HK-2 (cell line): Measurements from ENCODE around the gene IMPDH2.

Experiments used
- DNase-seq: peaks from one replicate; pipeline ENCODE4 v3.0.0-alpha.2; 2018; ENCODE audit not compliant: unreplicated experiment

The IMPDH2 gene

DNA sequence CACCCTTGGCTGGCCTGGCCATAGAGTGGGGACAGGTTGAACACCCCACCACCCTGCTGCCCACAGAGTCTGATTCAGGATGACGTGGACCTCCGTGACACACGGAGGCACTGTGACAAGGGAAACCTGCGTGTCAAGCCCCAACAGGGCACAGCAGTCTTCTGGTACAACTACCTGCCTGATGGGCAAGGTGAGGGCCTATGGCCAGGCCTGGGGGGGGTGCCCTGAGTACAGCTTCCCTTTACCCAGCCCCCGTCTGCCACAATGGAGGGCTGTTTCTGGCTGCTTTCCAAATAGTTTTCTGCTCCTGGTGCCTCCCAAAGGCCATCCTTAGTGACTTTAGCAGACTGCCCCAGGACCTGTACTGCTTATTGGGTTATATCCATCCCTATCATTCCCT lies 23.2 kb downstream of the IMPDH2 start:
- no peak for DNase-seq

DNA sequence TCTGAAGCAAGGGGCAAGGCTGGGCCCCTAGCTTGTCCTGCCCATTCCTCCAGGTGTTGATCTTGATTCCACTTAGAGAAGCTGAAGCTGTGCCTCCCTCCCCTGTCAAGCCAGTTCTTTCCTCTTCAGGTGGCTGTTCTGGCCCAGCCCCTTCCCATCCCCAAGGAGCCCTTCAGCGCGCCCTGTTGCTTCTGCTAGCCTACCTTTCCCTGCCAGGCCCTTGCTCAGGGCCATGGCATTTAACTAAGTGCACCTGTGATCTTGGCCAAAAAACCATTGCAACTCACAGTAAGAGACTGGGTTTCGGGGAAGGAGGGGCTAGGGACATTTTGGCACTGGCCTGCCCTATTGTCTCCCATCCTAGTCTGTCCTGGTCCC lies 23.9 kb downstream of the IMPDH2 start:
- no peak for DNase-seq

DNA sequence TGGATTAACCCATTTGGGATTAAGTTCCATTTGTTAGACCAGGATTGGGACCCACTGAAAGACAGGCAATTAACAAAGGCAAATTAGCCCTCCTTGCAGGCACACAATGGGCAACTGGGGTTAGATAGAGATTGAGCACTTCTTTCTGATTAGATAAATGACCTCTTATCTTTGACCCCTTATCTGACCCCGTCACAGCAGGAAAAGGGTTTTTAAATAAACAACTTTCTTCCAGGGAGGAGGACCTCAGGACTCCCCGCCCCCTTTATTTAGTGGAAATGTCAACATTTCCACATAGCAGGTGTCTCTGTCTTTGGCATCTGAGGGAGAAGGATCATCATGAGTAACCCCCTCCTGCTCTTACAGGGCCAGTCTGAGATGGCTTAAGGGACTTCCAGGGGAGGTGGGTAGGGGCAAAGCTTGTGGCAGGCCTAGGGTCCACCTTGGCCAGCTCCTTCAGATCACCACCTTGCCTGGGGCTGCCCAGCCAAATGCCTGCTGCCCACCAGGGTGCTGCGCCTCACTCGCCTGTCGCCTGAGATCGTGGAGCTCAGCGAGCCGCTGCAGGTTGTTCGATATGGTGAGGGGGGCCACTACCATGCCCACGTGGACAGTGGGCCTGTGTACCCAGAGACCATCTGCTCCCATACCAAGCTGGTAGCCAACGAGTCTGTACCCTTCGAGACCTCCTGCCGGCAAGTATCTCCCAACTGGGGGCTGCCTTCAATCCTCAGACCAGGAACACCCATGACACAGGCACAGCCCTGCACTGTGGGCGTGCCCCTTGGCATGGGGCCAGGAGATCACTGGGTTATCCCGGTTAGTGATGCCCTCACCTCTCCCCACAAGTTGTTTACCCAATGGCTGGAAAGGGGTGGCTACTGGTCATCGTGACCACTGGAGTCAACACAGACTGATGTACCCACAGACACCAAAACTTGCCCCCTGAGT lies 24.6 kb downstream of the IMPDH2 start:
- no peak for DNase-seq

DNA sequence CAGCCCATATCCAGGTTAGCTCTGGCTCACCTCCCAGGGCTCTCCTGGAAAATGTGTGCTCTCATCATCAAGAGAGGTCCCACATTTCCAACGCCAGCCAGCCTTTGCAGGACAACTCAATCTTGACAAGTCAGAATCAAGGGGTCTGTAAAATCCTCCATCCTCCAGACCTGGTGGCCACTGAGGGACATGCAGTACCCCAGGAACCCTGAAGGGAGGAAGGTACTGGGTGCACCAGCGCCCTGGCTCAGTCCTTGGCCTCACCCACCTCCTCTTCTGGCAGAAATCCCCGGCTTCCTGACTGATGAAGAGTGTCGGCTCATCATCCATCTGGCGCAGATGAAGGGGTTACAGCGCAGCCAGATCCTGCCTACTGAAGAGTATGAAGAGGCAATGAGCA lies 28.0 kb downstream of the IMPDH2 start:
- DNase-seq: no peak

DNA sequence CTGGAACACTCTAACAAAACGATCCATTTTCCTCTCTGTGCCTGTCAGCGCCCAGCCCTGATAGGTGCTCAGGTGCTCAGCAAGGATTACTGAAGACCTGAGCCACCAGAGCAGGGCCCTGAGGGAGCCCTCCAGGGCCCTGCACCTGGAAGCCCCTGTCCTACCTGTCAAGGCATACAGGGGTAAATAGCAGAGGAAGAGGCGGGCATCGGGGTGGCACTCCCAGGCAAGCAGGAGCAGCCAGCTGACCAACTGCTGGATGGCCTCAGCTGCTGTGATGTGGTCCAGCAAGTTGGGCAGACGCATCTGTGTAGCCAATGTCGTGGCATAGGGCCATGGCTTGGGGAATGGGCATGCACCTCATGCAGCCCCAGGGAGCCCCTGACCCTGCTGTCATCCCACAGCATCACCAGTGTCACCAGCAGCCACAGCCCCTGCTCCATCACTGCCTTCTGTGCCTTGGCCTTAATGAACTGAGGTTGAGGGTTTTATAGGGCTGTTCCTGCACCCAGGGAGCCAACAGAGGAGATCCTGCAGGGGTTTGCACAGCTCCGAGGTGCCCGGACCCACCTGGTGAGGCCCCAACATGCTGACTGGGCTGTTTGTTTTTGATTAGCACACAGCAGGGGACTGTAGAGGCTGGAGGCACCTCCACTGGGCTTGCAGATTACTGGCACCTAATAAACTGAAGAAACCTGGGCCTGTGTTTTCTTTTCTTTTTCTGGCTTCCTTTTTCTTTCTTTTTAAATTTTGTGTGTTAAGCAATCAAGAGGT lies 29.9 kb downstream of the IMPDH2 start:
- DNase-seq: no peak

DNA sequence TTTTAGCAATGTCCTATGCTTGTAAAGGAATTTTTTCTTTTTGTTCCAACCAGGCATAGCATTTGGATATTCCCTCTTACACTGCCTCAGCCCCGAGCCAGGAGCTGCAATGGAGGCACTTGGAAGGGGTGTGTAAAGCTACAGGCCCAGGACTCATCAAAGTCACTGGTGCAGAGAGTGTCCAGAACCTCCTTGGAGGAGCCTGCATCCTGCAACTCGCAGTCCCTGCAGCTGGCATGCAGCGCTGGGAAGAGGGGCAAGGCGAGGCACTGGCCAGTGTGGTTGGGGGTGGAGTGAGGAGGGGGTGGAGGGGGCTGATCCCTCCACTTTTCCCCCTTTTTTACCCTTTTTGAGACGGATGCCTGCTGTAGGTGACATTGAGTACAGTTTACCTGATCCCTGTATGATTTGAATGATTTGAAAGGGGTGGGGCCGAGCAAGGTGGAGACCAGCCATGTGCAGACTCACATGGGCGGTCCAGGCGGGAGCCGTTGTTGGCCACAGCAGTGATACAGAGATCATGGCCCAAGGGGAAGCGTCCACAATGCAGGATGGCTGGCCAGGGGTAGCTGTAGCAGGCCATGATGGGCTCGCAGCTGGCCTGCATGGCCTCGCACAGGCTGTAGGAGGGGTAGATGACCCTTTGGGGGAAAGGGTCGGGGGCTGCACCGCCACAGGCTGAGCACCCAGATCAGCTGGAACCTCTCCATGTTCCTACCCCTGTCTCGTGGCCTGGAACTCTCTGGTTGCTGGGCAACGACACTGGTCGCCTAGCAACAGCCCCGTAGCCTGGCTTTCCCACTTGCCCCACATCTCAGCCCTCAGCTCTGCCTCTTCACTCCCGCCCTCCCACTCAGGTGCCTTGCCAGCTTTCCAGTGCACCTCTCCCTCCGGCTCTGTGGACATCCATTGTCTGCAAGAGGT lies 31.2 kb downstream of the IMPDH2 start:
- no peak for DNase-seq

DNA sequence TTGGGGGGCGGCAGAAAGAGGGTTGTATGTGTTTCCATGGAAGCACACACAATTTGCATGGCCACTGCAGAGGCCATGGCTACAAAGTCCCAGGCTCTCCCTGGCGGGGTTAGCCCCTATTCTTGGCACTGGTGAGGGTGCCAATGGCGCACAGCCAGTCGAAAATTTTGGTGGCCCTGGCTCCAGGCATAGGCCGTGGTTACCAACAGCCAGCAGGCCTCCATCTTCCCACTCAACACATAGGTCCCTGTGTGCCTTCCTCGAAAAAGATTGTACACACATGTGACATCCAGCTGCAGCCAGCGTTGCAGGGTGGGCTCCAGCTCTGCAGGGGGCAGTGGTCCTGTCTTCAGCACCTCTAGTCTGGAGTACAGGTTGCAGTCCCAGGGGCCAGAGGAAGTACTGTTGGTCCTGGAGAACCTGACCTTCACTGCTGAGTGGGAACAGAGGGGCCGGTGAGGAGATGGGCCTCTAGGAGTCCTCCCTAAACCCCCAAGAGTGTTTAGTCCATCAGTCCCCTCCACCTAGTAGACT lies 32.0 kb downstream of the IMPDH2 start:
- no peak for DNase-seq

DNA sequence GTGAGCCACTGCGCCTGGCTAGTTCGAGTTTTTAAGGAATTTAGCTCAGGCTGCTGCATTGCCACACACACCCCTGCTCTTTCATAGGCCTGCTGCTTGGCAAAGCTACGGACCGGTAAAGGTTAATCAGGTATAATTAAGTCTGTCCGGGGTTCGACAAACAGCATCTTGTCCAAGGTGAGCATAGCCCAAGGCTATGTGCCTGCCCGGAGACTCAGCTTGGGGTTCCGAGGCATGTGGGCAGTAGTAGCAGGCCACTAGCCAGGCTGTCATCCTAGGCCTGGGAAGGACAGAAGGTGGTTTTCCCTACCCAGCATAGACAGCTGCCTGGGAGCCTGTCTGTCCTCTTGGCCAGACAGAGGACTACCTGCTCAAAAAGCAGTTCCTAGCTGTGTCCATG lies 32.6 kb downstream of the IMPDH2 start:
- no peak for DNase-seq

DNA sequence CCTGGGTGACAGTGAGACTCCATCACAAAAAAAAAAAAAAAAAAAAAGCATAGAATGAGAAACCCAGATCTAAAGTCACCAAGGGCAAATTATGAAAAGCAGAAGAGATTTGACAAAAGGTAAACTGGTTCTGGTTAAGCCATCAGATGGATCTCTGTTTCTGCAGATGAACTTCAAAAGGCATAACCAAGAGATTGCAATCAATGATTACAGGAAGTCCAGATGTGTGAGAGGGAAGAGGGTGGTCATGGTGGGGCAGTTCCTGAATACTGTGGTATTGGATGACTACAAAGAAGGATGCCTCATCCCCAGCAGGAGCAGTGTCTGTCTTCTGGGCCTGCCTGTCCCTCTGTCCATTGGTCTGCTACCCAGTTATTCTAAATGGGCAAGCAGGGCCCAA lies 35.4 kb downstream of the IMPDH2 start:
- no peak for DNase-seq

DNA sequence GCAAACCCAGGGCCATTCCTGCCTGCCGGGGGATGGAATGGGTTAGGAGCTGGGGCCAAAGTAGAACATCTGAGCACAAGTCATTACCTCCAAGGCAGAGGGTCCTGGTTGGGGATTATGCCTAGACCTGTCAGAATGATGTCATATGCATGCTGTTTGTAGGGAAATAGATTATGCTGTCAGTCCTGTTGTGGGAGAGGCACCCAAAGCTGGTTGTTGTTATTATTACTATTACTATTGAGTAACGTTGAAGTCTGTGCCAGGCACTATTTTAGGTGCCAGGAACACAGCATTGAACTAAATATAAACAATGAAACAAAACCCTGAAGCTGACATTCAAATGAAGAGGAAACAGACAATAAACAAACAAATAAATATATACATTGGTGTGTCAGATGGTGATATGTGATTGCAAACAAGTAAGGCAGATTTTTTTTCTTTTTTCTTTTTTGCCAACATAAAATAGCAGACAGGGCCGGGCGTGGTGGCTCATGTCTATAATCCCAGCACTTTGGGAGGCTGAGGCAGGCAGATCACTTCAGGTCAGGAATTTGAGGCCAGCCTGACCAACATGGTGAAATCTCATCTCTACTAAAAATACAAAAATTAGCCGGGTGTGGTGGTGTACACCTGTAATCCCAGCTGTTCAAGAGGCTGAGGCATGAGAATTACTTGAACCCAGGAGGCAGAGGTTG lies 37.2 kb downstream of the IMPDH2 start:
- DNase-seq: no peak

DNA sequence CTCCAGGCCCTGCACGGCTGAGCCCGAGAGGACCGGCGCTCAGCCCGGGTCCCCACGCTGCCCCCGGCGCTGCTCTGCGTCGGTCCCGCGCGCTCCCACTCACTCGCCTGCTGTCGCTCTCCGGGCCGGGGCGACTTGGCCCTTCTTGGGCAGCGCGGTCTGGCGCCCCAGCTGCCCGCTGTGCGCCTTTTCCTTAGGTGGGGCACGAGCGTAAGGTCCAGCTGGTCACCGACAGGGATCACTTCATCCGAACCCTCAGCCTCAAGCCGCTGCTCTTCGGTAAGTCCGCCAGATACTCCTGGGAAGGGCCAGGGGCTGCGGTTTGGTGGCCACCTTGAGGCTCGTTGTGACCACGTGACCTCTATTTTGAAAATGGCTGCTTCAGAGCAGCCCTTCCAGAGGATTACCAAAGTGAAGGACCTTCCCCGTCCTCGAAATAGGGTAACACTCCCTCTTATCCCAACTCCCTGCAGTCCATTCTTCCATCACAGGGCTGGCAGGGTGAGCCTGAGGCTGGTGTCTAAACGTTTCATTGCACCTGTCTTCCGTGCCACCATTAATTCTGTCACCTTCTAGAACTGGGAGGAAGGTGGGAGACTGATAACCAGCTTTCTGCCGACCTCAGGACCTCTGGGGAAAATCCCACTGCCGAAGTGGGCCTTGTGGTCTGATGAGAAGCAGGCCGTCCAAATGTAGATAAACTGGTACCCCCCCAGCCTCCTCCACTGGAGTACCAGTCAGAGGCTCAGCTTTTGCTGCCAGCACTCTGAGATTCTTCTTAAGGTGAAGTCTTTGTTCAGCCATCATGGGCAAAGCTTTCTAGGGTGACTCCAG lies 38.3 kb downstream of the IMPDH2 start:
- DNase-seq: peak; percentile 21

DNA sequence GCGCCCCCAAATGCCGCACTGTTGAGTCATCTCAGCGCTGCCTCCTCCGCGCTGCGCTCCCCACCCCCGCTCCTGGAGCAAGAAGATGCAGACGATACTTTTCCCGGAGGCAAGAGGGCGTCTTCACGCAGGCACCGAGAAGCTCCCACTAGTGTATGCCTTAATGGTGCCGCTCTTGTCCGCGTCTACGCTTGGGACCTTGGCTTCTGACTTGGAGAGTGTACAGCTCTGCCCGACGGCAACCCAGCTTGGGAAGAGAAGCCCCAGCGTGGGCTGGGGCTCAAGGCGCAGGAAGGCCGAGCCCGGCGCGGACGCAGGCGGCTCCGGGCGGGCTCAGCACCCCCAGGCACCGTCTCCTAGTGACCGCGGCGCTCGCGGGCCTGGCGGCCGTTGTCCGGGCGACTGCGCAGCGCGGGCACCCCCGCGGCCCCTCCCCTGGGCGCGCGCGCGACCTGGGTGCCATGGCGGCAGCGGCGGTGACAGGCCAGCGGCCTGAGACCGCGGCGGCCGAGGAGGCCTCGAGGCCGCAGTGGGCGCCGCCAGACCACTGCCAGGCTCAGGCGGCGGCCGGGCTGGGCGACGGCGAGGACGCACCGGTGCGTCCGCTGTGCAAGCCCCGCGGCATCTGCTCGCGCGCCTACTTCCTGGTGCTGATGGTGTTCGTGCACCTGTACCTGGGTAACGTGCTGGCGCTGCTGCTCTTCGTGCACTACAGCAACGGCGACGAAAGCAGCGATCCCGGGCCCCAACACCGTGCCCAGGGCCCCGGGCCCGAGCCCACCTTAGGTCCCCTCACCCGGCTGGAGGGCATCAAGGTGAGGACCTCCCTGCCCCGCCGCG lies 39.2 kb downstream of the IMPDH2 start, which contains the start of gene P4HTM:
TSS of gene P4HTM (plus strand) at position 446 of the 840 bp plus-strand sequence. CDS start at position 462, 16 bp downstream.
- DNase-seq: peak; percentile 87

DNA sequence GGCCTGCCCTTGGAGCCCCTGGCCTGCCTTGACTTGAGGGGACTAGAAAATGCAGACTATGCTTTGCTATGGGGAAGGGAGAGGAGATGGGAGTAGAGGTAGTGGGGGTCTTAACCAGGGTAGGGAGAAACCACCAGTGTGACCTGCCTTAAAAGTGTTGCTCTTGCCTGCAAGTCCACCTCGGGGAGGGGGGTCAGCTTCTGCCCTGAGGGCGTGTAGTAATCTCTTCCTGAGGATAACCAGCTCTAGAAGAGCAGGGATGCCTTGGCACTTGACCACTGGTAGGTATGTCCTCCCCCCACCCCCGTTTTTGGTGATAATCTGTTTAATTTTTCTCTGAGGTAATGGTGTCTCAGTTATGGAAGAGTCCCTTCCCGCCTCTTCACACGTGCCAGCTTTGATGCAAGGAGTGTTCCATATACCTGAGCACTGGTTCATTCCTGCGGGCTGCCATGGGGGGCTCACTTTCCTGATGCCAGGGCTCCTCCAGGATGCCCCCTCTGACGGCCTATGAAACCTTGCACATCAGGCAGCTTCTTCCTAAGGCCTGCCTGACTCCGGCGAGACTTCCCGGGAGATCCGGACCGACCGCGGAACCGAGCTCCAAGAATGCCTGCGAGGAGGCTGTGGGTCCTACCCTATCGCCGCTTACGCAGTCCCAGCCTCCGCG lies 39.9 kb downstream of the IMPDH2 start:
- DNase-seq: peak; percentile 22

DNA sequence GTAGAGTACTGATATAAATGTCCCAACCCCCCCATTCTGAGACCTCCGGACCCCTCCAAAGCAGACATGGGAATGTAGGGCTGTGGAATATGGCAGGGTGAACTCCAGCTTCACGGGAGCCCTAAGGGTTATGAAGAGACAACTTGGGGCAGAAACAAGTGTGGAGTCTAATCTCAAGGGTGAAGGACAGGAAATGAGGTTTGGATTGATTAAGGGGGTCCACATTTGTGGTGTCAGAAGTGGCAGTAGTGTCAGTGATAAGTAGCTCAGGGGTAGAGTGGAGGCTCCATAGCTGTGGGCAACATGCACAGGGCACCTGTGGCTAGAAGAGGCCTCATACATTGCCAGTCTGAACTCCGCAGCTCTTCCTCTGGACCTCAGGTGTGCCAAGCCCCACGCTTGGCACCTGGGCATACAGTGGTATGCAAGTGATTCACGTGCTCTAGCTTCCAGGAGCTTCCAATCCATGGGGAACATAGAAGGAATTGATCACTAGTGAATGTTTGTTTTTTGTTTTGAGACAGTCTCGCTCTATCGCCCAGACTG lies 43.3 kb downstream of the IMPDH2 start:
- no peak for DNase-seq

DNA sequence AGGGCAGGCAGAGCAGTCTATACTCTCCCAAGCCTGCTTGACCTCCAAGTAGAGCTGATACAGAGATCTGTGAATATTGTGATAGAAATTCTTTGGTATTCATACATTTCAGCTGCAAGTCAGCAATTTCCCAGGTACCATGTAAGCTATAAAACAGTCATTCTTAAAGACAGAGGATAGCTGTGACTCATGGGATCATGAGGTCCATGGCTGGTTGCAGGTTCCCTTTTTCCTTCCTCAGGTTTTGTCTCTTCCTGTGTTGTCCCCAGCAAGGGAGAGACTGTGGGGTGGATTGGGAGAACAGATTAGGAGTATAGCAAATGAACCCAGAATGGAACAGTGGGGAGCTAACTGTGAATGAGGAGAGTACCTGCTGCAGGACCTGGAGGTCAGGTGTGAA lies 44.5 kb downstream of the IMPDH2 start:
- no peak for DNase-seq

DNA sequence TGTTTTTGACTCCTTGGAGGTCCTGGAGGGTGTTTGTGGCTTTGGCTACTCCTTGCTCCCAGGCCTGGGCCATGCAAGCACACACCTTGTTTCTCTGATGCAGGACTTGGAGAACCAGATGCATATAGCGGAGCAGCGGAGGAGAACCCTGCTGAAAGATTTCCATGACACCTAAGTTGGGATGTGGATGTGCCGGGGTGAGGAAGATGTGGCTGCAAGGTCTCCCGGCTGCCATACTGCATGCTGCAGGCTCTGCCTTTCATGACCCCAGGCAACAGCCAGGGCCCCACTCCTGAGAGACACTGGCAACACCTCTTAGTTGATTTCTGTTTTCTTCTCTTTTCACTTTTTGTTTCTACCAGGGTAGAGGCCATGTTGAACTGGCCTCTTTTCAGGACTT lies 46.1 kb downstream of the IMPDH2 start:
- DNase-seq: no peak

DNA sequence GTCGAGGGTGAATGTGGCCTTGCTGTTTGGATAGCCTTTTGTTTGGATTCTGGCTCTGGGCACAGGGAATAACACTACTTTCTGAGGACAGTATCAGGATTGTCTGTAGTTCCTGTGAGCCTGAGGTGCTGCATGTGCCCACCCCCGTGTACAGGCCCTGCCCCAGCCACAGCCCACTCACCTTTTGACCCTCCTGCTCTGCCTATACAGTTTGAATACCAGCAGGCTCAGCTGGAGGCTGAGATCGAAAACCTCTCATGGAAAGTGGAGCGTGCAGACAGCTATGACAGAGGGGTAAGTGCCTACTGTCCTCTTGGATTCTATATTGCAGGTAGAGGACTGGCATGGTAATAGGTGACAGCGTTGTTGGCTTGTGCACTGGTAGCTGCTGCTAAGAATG lies 46.5 kb downstream of the IMPDH2 start:
- DNase-seq: no peak

DNA sequence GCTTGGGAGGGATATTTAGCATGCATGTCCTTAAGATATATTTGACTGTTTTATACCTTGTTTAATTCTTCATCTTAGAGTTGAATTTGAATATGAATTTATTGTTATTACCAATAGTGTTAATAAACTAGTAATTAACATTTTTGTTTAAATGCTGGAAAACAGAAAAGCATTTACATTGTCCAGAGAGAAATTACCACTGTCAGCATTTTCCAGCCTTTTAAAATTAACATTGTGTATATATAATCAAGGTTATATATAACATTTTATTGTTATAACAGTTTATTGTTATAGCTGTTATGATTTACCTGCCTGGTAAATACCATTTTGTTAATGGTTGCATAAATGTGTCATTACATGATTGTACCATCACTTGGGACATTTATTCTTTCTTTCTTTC lies 47.2 kb downstream of the IMPDH2 start:
- no peak for DNase-seq
